GM12892 (cell line): Measurements from ENCODE around the gene IL24.

Experiments used
- POLR2A ChIP-seq: IDR thresholded peaks from 2 replicates; pipeline ENCODE4 v1.6.1; 2011; ENCODE audit warnings: low read depth, low read length, control low read depth
- POLR2AphosphoS5 ChIP-seq: IDR thresholded peaks from 2 replicates; pipeline ENCODE4 v1.6.1; 2011; ENCODE audit warnings: low read depth, low read length, control low read depth
- TAF1 ChIP-seq: IDR thresholded peaks from 2 replicates; pipeline ENCODE4 v1.6.1; 2011; ENCODE audit warnings: low read depth, mild to moderate bottlenecking, control low read depth, low read length, borderline replicate concordance

DNA sequence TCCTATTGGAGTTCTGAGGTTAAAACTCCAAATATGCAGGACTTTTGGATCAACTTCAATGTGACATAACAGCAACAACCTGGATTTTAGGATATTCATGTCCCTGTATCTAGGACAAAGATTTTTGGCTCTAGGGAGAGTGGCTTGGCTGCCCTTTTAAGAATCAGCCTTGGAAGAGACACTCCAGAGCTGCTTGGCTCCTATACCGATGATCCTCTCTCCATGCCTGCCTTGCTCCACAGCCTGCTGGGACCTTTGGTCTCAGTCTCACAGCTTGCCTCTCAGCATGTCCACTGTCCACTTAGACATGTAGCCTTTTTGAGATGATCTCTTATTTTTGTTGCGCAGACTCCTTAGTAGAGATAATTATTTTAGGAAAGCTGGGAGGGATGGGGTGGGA is 29.0 kb downstream of the IL24 start:
- TF ChIP-seq POLR2A (no peak), TAF1 (no peak), POLR2AphosphoS5 (no peak)
